ENCODE data around the gene NOTUM.

Gene NOTUM

GRCh38 chr17:81908793-81909192, 52.2 kb downstream of the NOTUM start:
- no peak for DNase-seq

- DNase-seq, result no peak
Observed at GRCh38 chr17:81907219-81908145, 53.5 kb downstream of the NOTUM start.

- no peak for DNase-seq
Observed at GRCh38 chr17:81906476-81907218, 54.3 kb downstream of the NOTUM start.

- DNase-seq, result no peak
Observed at GRCh38 chr17:81905993-81906392, 55.0 kb downstream of the NOTUM start.

GRCh38 chr17:81905424-81905875, 55.5 kb downstream of the NOTUM start:
- no peak for DNase-seq

GRCh38 chr17:81904600-81905423, 56.2 kb downstream of the NOTUM start:
- DNase-seq, result no peak

- no peak for DNase-seq
Observed at GRCh38 chr17:81903896-81904599, 56.9 kb downstream of the NOTUM start.

- DNase-seq, result no peak
Observed at GRCh38 chr17:81903415-81903831, 57.6 kb downstream of the NOTUM start.

GRCh38 chr17:81902653-81903414, 58.2 kb downstream of the NOTUM start:
- DNase-seq, result no peak
